HepG2 (cell line): ENCODE results near the gene NDC80. TPM values are rescaled to one million over a fixed set of nuclear protein-coding genes. Genes with fewer than 3 reads are reported as not detected.

ENCODE experiments used
- ETV5 ChIP-seq: IDR thresholded peaks from 2 replicates; pipeline ENCODE4 v1.6.1; 2018; ENCODE audit warnings: missing biosample characterization, missing genetic modification reagents, inconsistent platforms, borderline replicate concordance
- FOXM1 ChIP-seq: sonication (generic); formaldehyde crosslinking; IDR thresholded peaks from 2 replicates; pipeline ENCODE4 v1.5.0; 2020; ENCODE audit warnings: missing genetic modification reagents
- GABPA ChIP-seq, 2 experiments: IDR thresholded peaks; 2 replicates each; pipeline ENCODE4 v1.6.1; 2011 to 2016; ENCODE audit warnings: low read depth in 2 of 2, low read length in 1 of 2, missing biosample characterization in 1 of 2, missing genetic modification characterization in 1 of 2
- IRF1 ChIP-seq: sonication (generic); formaldehyde crosslinking; IDR thresholded peaks from 2 replicates; pipeline ENCODE4 v1.4.0; 2020; ENCODE audit warnings: low read depth, mild to moderate bottlenecking, missing genetic modification reagents
- IRX3 ChIP-seq: sonication (generic); formaldehyde crosslinking; IDR thresholded peaks from 2 replicates; pipeline ENCODE4 v1.8.1; 2023; ENCODE audit warnings: mild to moderate bottlenecking, low read depth, missing genetic modification reagents, borderline replicate concordance
- NFIB ChIP-seq: sonication (generic); formaldehyde crosslinking; IDR thresholded peaks from 2 replicates; pipeline ENCODE4 v1.9.0; 2021; ENCODE audit warnings: missing genetic modification reagents, mild to moderate bottlenecking, borderline replicate concordance
- NKX3-1 ChIP-seq: sonication (generic); formaldehyde crosslinking; IDR thresholded peaks from 2 replicates; pipeline ENCODE4 v1.5.0; 2020; ENCODE audit warnings: missing genetic modification reagents
- NPAS2 ChIP-seq: sonication (generic); formaldehyde crosslinking; IDR thresholded peaks from 2 replicates; pipeline ENCODE4 v1.8.0; 2022; ENCODE audit warnings: mild to moderate bottlenecking, missing genetic modification reagents, borderline replicate concordance
- PAF1 ChIP-seq: IDR thresholded peaks from 2 replicates; pipeline ENCODE4 v1.6.1; 2016; ENCODE audit warnings: missing genetic modification reagents, missing compliant biosample characterization
- TBX2 ChIP-seq: sonication (generic); formaldehyde crosslinking; IDR thresholded peaks from 2 replicates; pipeline ENCODE4 v1.5.0; 2020; ENCODE audit warnings: missing genetic modification reagents, mild to moderate bottlenecking, borderline replicate concordance
- ZNF33B ChIP-seq: sonication (generic); formaldehyde crosslinking; IDR thresholded peaks from 2 replicates; pipeline ENCODE4 v1.5.1; 2020; ENCODE audit warnings: mild to moderate bottlenecking, missing genetic modification reagents
- ZNF383 ChIP-seq: sonication (generic); formaldehyde crosslinking; IDR thresholded peaks from 2 replicates; pipeline ENCODE4 v1.4.0; 2020; ENCODE audit warnings: missing genetic modification reagents, mild to moderate bottlenecking, borderline replicate concordance
- ZNF44 ChIP-seq: sonication (generic); formaldehyde crosslinking; IDR thresholded peaks from 2 replicates; pipeline ENCODE4 v1.5.1; 2020; ENCODE audit warnings: mild to moderate bottlenecking, missing genetic modification reagents
- ZNF460 ChIP-seq: sonication (generic); formaldehyde crosslinking; IDR thresholded peaks from 2 replicates; pipeline ENCODE4 v1.5.1; 2020; ENCODE audit warnings: missing genetic modification reagents, mild to moderate bottlenecking, borderline replicate concordance
- ZNF546 ChIP-seq: sonication (generic); formaldehyde crosslinking; conservative IDR thresholded peaks from 2 replicates; pipeline ENCODE4 v1.8.1; 2023; ENCODE audit warnings: mild to moderate bottlenecking, missing genetic modification reagents
- ZNF614 ChIP-seq: IDR thresholded peaks from 2 replicates; pipeline ENCODE4 v1.6.1; 2018; ENCODE audit warnings: missing biosample characterization, missing genetic modification reagents, inconsistent platforms, borderline replicate concordance
- ZNF747 ChIP-seq: sonication (generic); formaldehyde crosslinking; IDR thresholded peaks from 2 replicates; pipeline ENCODE4 v1.8.1; 2023; ENCODE audit warnings: missing genetic modification reagents, mild to moderate bottlenecking, borderline replicate concordance
- polyA plus RNA-seq, 8 experiments: library from polyadenylated mRNA; depleted of rRNA in 3 of 8; stranded (reverse) in 7 of 8; unstranded in 1 of 8; fragments of >200 nt; fragmentation: Illumina TruSeq in 4 of 8; extraction: Trizol in 4 of 8; gene quantifications; 2 replicates each; pipeline versions ENCODE4 v1.2.1 to v1.2.3, GENCODE V29; 2011 to 2016; ENCODE audit warnings: low read depth in 4 of 8, missing spikeins in 1 of 8, mixed read lengths in 1 of 8; ENCODE audit not compliant: insufficient read depth in 1 of 8
- total RNA-seq, 5 experiments: library from RNA; depleted of rRNA; stranded (reverse); fragments of >200 nt; fragmentation: Illumina TruSeq; extraction: Trizol; gene quantifications; 2 replicates each; pipeline ENCODE4 v1.2.3, GENCODE V29; 2016; ENCODE audit warnings: low read depth in 1 of 5
- TF ChIP-seq, protein P1 (sequence below): sonication (generic); formaldehyde crosslinking; IDR thresholded peaks from 2 replicates; pipeline ENCODE4 v1.5.1; 2020; ENCODE audit warnings: missing genetic modification reagents, mild to moderate bottlenecking, borderline replicate concordance
- TF ChIP-seq, protein P2 (sequence below): sonication (generic); formaldehyde crosslinking; IDR thresholded peaks from 2 replicates; pipeline ENCODE4 v1.4.0; 2020; ENCODE audit warnings: missing genetic modification reagents, borderline replicate concordance
- TF ChIP-seq, protein P3 (sequence below): IDR thresholded peaks from 2 replicates; pipeline ENCODE4 v1.6.1; 2016; ENCODE audit warnings: missing genetic modification reagents, missing compliant biosample characterization

The NDC80 gene
- total and polyA plus RNA-seq, 2 of the 13 experiments (the other 11 are each of a cell fraction or from before 2014, with no cell fraction given) = 9.6 to 33.0 TPM

DNA sequence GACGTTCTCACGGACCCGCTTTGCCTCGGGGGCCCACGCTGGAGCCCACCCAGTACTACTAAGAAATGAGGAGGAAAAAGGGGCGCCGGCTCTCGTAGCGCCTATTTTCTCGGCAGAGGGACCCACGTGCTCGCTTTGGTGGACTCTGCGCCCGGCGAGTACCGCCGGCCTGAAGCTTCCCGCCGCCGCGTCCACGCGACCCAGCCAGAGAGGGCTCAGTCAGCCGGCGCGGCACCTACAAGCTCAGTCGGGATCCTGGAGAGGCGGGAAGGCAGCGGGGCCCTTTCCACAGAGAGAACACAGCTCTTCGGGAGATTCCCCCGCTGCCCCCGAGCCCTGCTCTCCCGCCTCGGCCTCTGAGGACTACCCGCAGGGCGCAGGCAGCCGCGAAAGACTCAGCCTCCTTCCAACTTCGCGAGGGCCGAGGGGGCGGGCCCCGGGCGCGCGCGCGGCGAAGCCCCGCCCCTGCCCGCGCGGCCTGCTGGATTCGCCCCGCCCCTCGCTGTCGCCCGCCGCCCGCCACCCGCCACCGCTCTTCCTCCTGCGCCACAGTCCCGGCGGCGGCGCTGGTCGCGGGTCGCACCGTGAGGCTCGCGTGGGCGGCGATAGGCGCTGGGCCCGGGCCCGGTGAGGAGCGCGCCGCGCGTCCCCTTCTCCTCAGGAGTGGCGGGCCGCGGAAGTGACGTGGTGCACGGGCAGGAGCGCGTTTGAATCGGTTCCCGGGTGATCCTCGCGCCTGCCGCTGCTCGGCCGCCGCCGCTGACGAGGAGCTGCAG lies 84.0 kb downstream of the NDC80 start, which contains the start of gene SMCHD1 (continued):
- peak; percentile 55 for TF ChIP-seq TBX2
- TF ChIP-seq NPAS2 (CRISPR knock-in tag) = no peak
- 0 out of 2 replicates have a peak, but pooled peaks have one; percentile 49 for TF ChIP-seq IRF1 (CRISPR knock-in tag)
- peak; percentile 18 for TF ChIP-seq ETV5 (CRISPR knock-in tag)
- no peak for TF ChIP-seq ZNF460 (CRISPR knock-in tag)
- TF ChIP-seq, protein P1, sequence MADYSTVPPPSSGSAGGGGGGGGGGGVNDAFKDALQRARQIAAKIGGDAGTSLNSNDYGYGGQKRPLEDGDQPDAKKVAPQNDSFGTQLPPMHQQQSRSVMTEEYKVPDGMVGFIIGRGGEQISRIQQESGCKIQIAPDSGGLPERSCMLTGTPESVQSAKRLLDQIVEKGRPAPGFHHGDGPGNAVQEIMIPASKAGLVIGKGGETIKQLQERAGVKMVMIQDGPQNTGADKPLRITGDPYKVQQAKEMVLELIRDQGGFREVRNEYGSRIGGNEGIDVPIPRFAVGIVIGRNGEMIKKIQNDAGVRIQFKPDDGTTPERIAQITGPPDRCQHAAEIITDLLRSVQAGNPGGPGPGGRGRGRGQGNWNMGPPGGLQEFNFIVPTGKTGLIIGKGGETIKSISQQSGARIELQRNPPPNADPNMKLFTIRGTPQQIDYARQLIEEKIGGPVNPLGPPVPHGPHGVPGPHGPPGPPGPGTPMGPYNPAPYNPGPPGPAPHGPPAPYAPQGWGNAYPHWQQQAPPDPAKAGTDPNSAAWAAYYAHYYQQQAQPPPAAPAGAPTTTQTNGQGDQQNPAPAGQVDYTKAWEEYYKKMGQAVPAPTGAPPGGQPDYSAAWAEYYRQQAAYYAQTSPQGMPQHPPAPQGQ (CRISPR knock-in tag) = no peak
- peak; percentile 53; the same call in 1 of the 2 replicates for TF ChIP-seq ZNF546 (CRISPR knock-in tag)
- TF ChIP-seq, protein P2, sequence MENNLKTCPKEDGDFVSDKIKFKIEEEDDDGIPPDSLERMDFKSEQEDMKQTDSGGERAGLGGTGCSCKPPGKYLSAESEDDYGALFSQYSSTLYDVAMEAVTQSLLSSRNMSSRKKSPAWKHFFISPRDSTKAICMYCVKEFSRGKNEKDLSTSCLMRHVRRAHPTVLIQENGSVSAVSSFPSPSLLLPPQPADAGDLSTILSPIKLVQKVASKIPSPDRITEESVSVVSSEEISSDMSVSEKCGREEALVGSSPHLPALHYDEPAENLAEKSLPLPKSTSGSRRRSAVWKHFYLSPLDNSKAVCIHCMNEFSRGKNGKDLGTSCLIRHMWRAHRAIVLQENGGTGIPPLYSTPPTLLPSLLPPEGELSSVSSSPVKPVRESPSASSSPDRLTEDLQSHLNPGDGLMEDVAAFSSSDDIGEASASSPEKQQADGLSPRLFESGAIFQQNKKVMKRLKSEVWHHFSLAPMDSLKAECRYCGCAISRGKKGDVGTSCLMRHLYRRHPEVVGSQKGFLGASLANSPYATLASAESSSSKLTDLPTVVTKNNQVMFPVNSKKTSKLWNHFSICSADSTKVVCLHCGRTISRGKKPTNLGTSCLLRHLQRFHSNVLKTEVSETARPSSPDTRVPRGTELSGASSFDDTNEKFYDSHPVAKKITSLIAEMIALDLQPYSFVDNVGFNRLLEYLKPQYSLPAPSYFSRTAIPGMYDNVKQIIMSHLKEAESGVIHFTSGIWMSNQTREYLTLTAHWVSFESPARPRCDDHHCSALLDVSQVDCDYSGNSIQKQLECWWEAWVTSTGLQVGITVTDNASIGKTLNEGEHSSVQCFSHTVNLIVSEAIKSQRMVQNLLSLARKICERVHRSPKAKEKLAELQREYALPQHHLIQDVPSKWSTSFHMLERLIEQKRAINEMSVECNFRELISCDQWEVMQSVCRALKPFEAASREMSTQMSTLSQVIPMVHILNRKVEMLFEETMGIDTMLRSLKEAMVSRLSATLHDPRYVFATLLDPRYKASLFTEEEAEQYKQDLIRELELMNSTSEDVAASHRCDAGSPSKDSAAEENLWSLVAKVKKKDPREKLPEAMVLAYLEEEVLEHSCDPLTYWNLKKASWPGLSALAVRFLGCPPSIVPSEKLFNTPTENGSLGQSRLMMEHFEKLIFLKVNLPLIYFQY = no peak
- peak; percentile 77; the same call in 1 of the 2 replicates for TF ChIP-seq ZNF747 (CRISPR knock-in tag)
- 0 out of 2 replicates have a peak, but pooled peaks have one; percentile 7 for TF ChIP-seq ZNF614 (CRISPR knock-in tag)
- peak; percentile 31; the same call in 1 of the 2 replicates for TF ChIP-seq NKX3-1 (CRISPR knock-in tag)
- TF ChIP-seq FOXM1 (CRISPR knock-in tag) = 0 out of 2 replicates have a peak, but pooled peaks have one; percentile 48
- no peak for TF ChIP-seq ZNF44
- no peak for TF ChIP-seq ZNF383 (CRISPR knock-in tag)
- TF ChIP-seq GABPA (IDR thresholded peaks at IDR 0.05; ENCODE audit: low read depth, low read length) = peak; percentile 72
- TF ChIP-seq GABPA (CRISPR knock-in tag; IDR thresholded peaks at IDR 0.05; ENCODE audit: low read depth) = peak; percentile 65
- TF ChIP-seq, protein P3, sequence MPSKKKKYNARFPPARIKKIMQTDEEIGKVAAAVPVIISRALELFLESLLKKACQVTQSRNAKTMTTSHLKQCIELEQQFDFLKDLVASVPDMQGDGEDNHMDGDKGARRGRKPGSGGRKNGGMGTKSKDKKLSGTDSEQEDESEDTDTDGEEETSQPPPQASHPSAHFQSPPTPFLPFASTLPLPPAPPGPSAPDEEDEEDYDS (CRISPR knock-in tag) = no peak
- no peak for TF ChIP-seq NFIB (CRISPR knock-in tag)
- TF ChIP-seq IRX3 (CRISPR knock-in tag) = no peak
- TF ChIP-seq ZNF33B (CRISPR knock-in tag) = no peak; the same call in 1 of the 2 replicates
- TF ChIP-seq PAF1 (CRISPR knock-in tag) = no peak
